Smooth muscle cell (in vitro differentiated cells): ENCODE results near the gene IFIT3. TPM values are rescaled to one million over a fixed set of nuclear protein-coding genes. Genes with fewer than 3 reads are reported as not detected.

Experiments
- DNase-seq: peaks from one replicate; lab custom pipeline; 2025; ENCODE audit not compliant: unreplicated experiment; lab: John Stamatoyannopoulos, UW
- H2AFZ ChIP-seq: fragments of 200-600 bp; sonication (generic); 2 replicates; pipeline ENCODE4 v1.6.0; 2016; ENCODE audit warnings: antibody characterized with exemption, low read depth, mild to moderate bottlenecking
- H3F3A ChIP-seq: fragments of 200-600 bp; sonication (generic); 2 replicates; pipeline ENCODE4 v1.6.0; 2017; ENCODE audit warnings: antibody characterized with exemption, low read depth
- H3K27ac ChIP-seq: fragments of 200-600 bp; sonication (generic); 2 replicates; pipeline ENCODE4 v1.5.1; 2016; ENCODE audit warnings: low read depth, mild to moderate bottlenecking
- H3K27me3 ChIP-seq: fragments of 200-600 bp; sonication (generic); 2 replicates; pipeline ENCODE4 v1.6.1; 2016; ENCODE audit warnings: low read depth, mild to moderate bottlenecking
- H3K36me3 ChIP-seq: fragments of 200-600 bp; sonication (generic); 2 replicates; pipeline ENCODE4 v1.5.1; 2016; ENCODE audit warnings: low read depth
- H3K4me1 ChIP-seq: fragments of 200-600 bp; sonication (generic); 2 replicates; pipeline ENCODE4 v1.5.1; 2016; ENCODE audit warnings: low read depth
- H3K4me2 ChIP-seq: fragments of 200-600 bp; sonication (generic); 2 replicates; pipeline ENCODE4 v1.6.0; 2016; ENCODE audit warnings: mild to moderate bottlenecking
- H3K4me3 ChIP-seq: fragments of 200-600 bp; sonication (generic); 2 replicates; pipeline ENCODE4 v1.5.1; 2016; ENCODE audit warnings: mild to moderate bottlenecking
- H3K79me2 ChIP-seq: fragments of 200-600 bp; sonication (generic); 2 replicates; pipeline ENCODE4 v1.6.0; 2016; ENCODE audit warnings: low read depth, mild to moderate bottlenecking
- H3K9ac ChIP-seq: fragments of 200-600 bp; sonication (generic); 2 replicates; pipeline ENCODE4 v1.6.0; 2016; ENCODE audit warnings: low read depth
- H3K9me3 ChIP-seq: fragments of 200-600 bp; sonication (generic); replicated peaks from 2 replicates; pipeline ENCODE4 v1.5.1; 2016; ENCODE audit warnings: low read depth
- H4K20me1 ChIP-seq: fragments of 200-600 bp; sonication (generic); 2 replicates; pipeline ENCODE4 v1.6.0; 2016; ENCODE audit warnings: low read depth
- WGBS: methylation state at CpG from one replicate; pipeline ENCODE4 v1.1.7; 2016; ENCODE audit warnings: low lambda C conversion rate; 5-methylcytosine and 5-hydroxymethylcytosine counted together
- polyA plus RNA-seq: library from polyadenylated mRNA; unstranded; fragments of >200 nt; fragmentation: Nextera tagmentation; extraction: Ambion mirVana; gene quantifications from 2 replicates; pipeline ENCODE4 v1.2.1, GENCODE V29; 2016
- total RNA-seq: library from RNA; depleted of rRNA; stranded (reverse); fragments of >200 nt; gene quantifications from 2 replicates; pipeline ENCODE4 v1.2.3, GENCODE V29; 2014
- TF ChIP-seq, protein P1 (sequence below): fragments of 200-600 bp; sonication (generic); IDR thresholded peaks from 2 replicates; pipeline ENCODE4 v1.5.1; 2017; ENCODE audit warnings: borderline replicate concordance, mild to moderate bottlenecking, antibody characterized with exemption; ENCODE audit not compliant: insufficient read depth, poor library complexity, severe bottlenecking

Gene IFIT3
- total and polyA plus RNA-seq, 2 experiments from 2014 or later, result 2.1 to 4.6 TPM

DNA sequence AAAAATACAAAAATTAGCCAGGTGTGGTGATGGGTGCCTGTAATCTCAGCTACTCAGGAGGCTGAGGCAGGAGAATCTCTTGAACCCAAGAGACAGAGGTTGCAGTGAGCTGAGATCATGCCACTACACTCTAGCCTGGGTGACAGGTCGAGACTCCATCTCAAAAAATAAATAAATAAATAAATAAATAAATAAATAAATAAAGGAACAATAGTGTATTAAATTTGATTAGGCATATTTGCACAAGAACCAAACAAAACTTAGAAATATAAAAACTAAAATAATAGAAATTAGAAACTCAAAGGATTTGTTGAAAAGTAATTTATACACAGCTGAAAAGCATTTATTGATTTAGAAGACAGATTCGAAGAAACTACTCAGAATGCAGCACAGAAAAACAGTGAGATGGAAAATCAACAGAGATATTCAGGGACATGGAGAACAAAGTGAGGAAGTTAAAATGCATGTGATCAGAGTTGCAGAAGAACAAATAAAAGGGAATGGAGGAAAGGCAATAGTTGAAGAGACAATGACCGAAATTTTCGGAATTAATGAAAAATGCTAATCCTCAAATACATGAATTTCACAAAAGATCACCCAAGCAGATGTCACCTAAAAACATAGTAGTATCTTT lies 17.7 kb downstream of the IFIT3 start:
- no peaks in the 10 kb centered on the region for H4K20me1 ChIP-seq
- H3K27ac ChIP-seq, result no peak overlapping the region
- H3K36me3 ChIP-seq, result no peaks in the 10 kb centered on the region
- H3F3A ChIP-seq, result peaks cover 9% of the 10 kb centered on the region
- no peaks in the 10 kb centered on the region for H3K9me3 ChIP-seq
- no peak overlapping the region for H3K4me3 ChIP-seq
- no peaks in the 10 kb centered on the region for H3K27me3 ChIP-seq
- H3K79me2 ChIP-seq, result no peaks in the 10 kb centered on the region
- DNase-seq, result no peak
- TF ChIP-seq, protein P1, sequence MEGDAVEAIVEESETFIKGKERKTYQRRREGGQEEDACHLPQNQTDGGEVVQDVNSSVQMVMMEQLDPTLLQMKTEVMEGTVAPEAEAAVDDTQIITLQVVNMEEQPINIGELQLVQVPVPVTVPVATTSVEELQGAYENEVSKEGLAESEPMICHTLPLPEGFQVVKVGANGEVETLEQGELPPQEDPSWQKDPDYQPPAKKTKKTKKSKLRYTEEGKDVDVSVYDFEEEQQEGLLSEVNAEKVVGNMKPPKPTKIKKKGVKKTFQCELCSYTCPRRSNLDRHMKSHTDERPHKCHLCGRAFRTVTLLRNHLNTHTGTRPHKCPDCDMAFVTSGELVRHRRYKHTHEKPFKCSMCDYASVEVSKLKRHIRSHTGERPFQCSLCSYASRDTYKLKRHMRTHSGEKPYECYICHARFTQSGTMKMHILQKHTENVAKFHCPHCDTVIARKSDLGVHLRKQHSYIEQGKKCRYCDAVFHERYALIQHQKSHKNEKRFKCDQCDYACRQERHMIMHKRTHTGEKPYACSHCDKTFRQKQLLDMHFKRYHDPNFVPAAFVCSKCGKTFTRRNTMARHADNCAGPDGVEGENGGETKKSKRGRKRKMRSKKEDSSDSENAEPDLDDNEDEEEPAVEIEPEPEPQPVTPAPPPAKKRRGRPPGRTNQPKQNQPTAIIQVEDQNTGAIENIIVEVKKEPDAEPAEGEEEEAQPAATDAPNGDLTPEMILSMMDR, result no peak
- H2AFZ ChIP-seq, result no peak overlapping the region
- H3K9ac ChIP-seq, result no peak overlapping the region
- WGBS, result over 99% methylated on average over 4 of the region's 4 CpGs
- H3K4me1 ChIP-seq, result peaks cover 39% of the 10 kb centered on the region
- no peak overlapping the region for H3K4me2 ChIP-seq

DNA sequence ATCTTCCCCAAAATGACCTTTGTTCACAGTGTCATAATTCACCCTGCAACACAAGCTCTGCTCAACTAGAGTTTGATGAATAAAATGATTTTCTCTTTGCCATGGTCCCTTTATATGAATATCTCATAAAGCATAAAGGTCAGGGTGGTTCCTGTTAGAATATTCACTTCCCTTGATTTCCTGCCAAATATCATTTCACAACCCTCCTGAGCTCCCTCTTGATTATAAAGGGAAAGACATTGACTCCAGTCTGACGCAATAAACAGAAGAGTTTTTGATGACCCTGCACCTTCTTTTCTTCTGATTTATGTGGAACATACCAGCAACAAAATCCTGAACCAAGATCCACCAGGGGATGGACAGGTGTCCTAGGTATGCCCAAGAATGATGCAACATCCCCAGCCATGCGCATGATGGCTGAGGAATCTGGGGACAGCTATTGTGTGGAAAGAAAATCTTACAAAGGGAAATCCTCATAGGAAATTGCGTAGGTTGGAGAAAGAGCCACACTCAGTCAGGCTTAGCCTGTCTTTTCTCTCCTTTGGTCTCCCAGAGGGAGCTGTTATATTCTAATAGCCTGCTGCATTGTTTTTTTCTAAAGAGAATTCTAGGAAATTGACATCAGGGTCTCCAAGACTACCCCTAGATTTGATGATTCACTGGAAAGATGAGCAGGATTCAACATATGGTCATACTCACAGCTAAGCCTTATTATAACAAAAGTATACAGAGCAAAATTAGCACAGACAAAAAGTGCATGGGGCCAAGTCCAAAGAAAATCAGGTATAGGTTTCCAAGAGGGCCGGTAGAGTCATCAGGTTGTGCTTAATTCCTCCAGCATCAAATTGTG lies 18.8 kb downstream of the IFIT3 start:
- Histone ChIP-seq H2AFZ (no peak overlapping the region), H4K20me1 (no peaks in the 10 kb centered on the region), H3F3A (peaks cover 18% of the 10 kb centered on the region), H3K4me2 (no peak overlapping the region), H3K79me2 (no peaks in the 10 kb centered on the region), H3K9me3 (no peaks in the 10 kb centered on the region), H3K27ac (peak overlapping the region; percentile 99), H3K9ac (no peak overlapping the region), H3K27me3 (no peaks in the 10 kb centered on the region), H3K4me3 (no peak overlapping the region), H3K4me1 (peaks cover 50% of the 10 kb centered on the region), H3K36me3 (no peaks in the 10 kb centered on the region)
- 78% methylated on average over 4 of the region's 4 CpGs for WGBS
- TF ChIP-seq, protein P1, result no peak
- DNase-seq, result no peak

DNA sequence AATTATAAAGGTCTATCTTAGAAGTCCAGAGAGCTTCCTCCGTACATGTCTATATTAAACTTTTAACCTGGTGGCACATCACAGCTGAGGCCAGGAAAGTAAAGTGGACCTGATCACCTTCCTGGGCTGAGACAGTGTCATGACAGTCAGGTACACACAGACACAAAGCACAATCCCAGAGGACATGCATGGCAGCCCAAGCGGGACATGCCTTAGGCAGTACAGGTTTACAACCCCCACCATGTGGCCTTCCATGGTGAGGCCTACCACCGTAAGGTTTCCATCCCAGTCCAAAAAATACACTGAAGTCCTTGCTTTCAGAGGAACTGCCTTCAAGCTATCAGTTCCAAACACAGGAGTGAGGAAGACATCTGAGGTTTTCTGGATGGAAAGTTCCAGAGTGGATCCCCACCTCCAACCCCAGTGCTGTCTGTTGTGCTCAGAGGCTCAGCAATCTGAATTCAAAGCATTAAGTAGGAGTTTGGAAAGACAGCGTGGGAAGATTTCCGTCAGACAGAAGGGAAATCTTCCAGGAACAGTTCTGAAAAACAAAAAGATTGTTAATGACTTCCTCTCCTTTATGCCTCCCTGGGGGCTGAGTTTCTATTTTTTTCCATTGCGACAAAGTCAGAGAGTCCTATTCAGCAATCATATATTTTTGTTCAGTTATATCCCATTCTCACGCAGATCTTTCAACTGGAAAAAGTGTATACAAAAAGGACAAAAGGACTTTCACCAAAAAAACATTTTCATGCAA lies 20.1 kb downstream of the IFIT3 start:
- WGBS, result 56% methylated on average over 7 of the region's 7 CpGs
- Histone ChIP-seq H3K9me3 (no peaks in the 10 kb centered on the region), H2AFZ (peak overlapping the region; percentile 73), H3K4me3 (no peak overlapping the region), H3K27ac (peak overlapping the region; percentile 99), H3K4me2 (peak overlapping the region; percentile 32), H3F3A (peaks cover 18% of the 10 kb centered on the region), H3K79me2 (no peaks in the 10 kb centered on the region), H3K9ac (peak overlapping the region; percentile 9), H3K36me3 (no peaks in the 10 kb centered on the region), H4K20me1 (no peaks in the 10 kb centered on the region), H3K27me3 (no peaks in the 10 kb centered on the region), H3K4me1 (peaks cover 52% of the 10 kb centered on the region)
- TF ChIP-seq, protein P1, result no peak
- no peak for DNase-seq
